Vagina (tissue), 2 donors: ENCODE measurements around the gene AP2M1.

Source experiments
- CTCF ChIP-seq, 3 experiments: fragments of 450-650 bp in 2 of 3; fragments of 200-600 bp in 1 of 3; sonication (generic) in 1 of 3; IDR thresholded peaks; one replicate each; pipeline ENCODE4 v1.5.1; 2017 to 2019; ENCODE audit warnings: antibody characterized with exemption in 3 of 3, mild to moderate bottlenecking in 2 of 3, moderate library complexity in 2 of 3
- POLR2A ChIP-seq, 2 donors: fragments of 450-650 bp; IDR thresholded peaks; one replicate each; pipeline ENCODE4 v1.6.1; 2017; ENCODE audit warnings: antibody characterized with exemption in 2 of 2, mild to moderate bottlenecking in 2 of 2, moderate library complexity in 2 of 2
- POLR2AphosphoS5 ChIP-seq, 2 donors: sonication (generic); formaldehyde crosslinking; IDR thresholded peaks; one replicate each; pipeline ENCODE4 v1.9.0; 2017; ENCODE audit warnings: antibody characterized with exemption in 2 of 2, mild to moderate bottlenecking in 2 of 2, low read depth in 1 of 2; ENCODE audit not compliant: insufficient read depth in 1 of 2

GRCh38 chr3:184230603-184231528 lies 56.2 kb downstream of the AP2M1 start:
- TF ChIP-seq CTCF (IDR thresholded peaks at IDR 0.05) (no peak), POLR2A (IDR thresholded peaks at IDR 0.05) (no peak), POLR2AphosphoS5 (IDR thresholded peaks at IDR 0.05; ENCODE audit: insufficient read depth in 1 of 2, low read depth in 1 of 2) (no peak)
